Memory B cell (primary cell): ENCODE results near the gene TRMT2B.
"Not testable (repeated sequence)": the region's sequence is repeated elsewhere in the genome, so short reads cannot be mapped to it uniquely, and the experiment has no call there.

Source experiments
- ATAC-seq: fragments of 150-1000 bp; cut with Tn5 transposase; 2 replicates; pipeline ENCODE4 v1.10.0; 2021; ENCODE audit warnings: low read depth, mild to moderate bottlenecking, moderate library complexity
- DNase-seq, 2 donors: peaks; one replicate each; pipeline ENCODE4 v3.0.0; 2022; ENCODE audit warnings: low spot score in 2 of 2
- H3K27ac Mint-ChIP-seq: one replicate; pipeline ENCODE4 v1.8.0; 2022; ENCODE audit warnings: mild to moderate bottlenecking, moderate library complexity, mixed read lengths
- H3K27me3 Mint-ChIP-seq: one replicate; pipeline ENCODE4 v1.8.0; 2022; ENCODE audit warnings: mixed read lengths
- H3K36me3 Mint-ChIP-seq: one replicate; pipeline ENCODE4 v1.8.0; 2022; ENCODE audit warnings: mild to moderate bottlenecking, mixed read lengths
- H3K4me1 Mint-ChIP-seq: one replicate; pipeline ENCODE4 v1.8.0; 2022; ENCODE audit warnings: mixed read lengths
- H3K4me3 Mint-ChIP-seq: one replicate; pipeline ENCODE4 v1.8.0; 2022; ENCODE audit warnings: mild to moderate bottlenecking, moderate library complexity, mixed read lengths
- H3K9me3 Mint-ChIP-seq: one replicate; pipeline ENCODE4 v1.8.0; 2022; ENCODE audit warnings: mixed read lengths

The TRMT2B gene

GRCh38 chrX:101040197-101040596 is 11.7 kb downstream of the TRMT2B start:
- H3K9me3 Mint-ChIP-seq, result no peaks in the 10 kb centered on the region
- H3K4me1 Mint-ChIP-seq, result peaks cover 3% of the 10 kb centered on the region
- no peak overlapping the region for H3K4me3 Mint-ChIP-seq
- no peak for DNase-seq
- no peak for ATAC-seq
- H3K27ac Mint-ChIP-seq, result no peak overlapping the region
- H3K27me3 Mint-ChIP-seq, result no peaks in the 10 kb centered on the region
- H3K36me3 Mint-ChIP-seq, result peaks cover 18% of the 10 kb centered on the region

- H3K4me3 Mint-ChIP-seq, result no peak overlapping the region
- no peak for DNase-seq
- no peak for ATAC-seq
- H3K36me3 Mint-ChIP-seq, result peaks cover 20% of the 10 kb centered on the region
- peaks cover 3% of the 10 kb centered on the region for H3K4me1 Mint-ChIP-seq
- no peaks in the 10 kb centered on the region for H3K27me3 Mint-ChIP-seq
- no peak overlapping the region for H3K27ac Mint-ChIP-seq
- no peaks in the 10 kb centered on the region for H3K9me3 Mint-ChIP-seq
These were observed 14.7 kb downstream of the TRMT2B start for GRCh38 chrX:101037231-101037630.

DNA sequence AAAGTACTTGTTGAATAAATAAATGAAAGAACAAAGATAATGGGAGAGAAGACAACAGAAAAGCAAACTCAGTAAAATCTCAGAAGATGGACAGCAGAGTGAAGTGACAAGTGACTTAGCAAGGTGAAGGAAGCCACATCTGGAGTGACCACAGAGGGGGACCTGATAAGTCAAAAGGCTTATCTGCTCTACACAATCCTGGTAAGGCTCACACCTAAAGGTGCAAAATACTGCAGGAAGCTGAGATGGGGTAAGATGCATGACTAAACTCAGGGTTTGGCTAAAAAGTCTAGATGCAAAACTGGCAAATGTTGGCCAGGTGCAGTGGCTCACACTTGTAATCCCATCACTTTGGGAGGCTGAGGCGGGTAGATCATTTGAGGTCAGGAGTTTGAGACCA is 22.2 kb downstream of the TRMT2B start:
- peaks cover 32% of the 10 kb centered on the region for H3K36me3 Mint-ChIP-seq
- ATAC-seq (no peak), DNase-seq (no peak)
- H3K4me3 Mint-ChIP-seq, result no peak overlapping the region
- H3K4me1 Mint-ChIP-seq, result no peaks in the 10 kb centered on the region
- H3K9me3 Mint-ChIP-seq, result no peaks in the 10 kb centered on the region
- no peaks in the 10 kb centered on the region for H3K27me3 Mint-ChIP-seq
- no peak overlapping the region for H3K27ac Mint-ChIP-seq

- ATAC-seq, result no peak
- Mint-ChIP-seq H3K9me3 (no peaks in the 10 kb centered on the region), H3K4me3 (no peak overlapping the region), H3K36me3 (peaks cover 32% of the 10 kb centered on the region), H3K27me3 (no peaks in the 10 kb centered on the region), H3K27ac (peak overlapping the region; percentile 28), H3K4me1 (no peaks in the 10 kb centered on the region)
- DNase-seq, result no peak
These were observed 23.3 kb downstream of the TRMT2B start for GRCh38 chrX:101028562-101028961.

DNA sequence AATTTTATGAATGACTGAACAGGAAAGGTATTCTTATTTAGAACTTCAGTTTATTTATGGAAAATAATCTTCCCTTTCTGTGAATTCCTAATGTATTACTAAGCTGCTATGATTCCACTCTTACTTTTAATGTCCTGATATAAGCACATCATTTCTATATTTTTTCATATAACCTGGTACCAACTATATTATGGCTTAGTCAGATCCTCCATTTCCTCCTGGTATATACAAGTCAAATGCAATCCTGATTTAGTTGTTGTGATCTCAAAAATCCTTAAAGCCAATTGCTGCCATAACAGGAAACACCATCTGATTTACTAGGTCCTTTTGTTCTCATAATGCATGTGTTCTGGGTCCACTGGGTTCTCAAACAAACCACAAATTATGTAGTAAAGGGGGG is 26.8 kb downstream of the TRMT2B start:
- Mint-ChIP-seq H3K27ac (no peak overlapping the region), H3K36me3 (peaks cover 28% of the 10 kb centered on the region), H3K4me3 (no peak overlapping the region), H3K9me3 (no peaks in the 10 kb centered on the region), H3K4me1 (peaks cover 2% of the 10 kb centered on the region), H3K27me3 (no peaks in the 10 kb centered on the region)
- no peak for DNase-seq
- no peak for ATAC-seq

- ATAC-seq (no peak), DNase-seq (no peak)
- H3K4me1 Mint-ChIP-seq, result peaks cover 2% of the 10 kb centered on the region
- peaks cover 11% of the 10 kb centered on the region for H3K36me3 Mint-ChIP-seq
- no peak overlapping the region for H3K4me3 Mint-ChIP-seq
- H3K9me3 Mint-ChIP-seq, result no peaks in the 10 kb centered on the region
- no peak overlapping the region for H3K27ac Mint-ChIP-seq
- H3K27me3 Mint-ChIP-seq, result no peaks in the 10 kb centered on the region
These were observed 29.9 kb downstream of the TRMT2B start for GRCh38 chrX:101022020-101022419.

- not testable (repeated sequence) for H3K27me3 Mint-ChIP-seq, DNase-seq, H3K27ac Mint-ChIP-seq, H3K9me3 Mint-ChIP-seq, ATAC-seq, H3K4me3 Mint-ChIP-seq, H3K4me1 Mint-ChIP-seq
- H3K36me3 Mint-ChIP-seq, result peaks cover 18% of the 10 kb centered on the region
These were observed 39.9 kb downstream of the TRMT2B start for GRCh38 chrX:101012031-101012430.

GRCh38 chrX:101009090-101009489 is 42.8 kb downstream of the TRMT2B start:
- DNase-seq (no peak), ATAC-seq (no peak)
- Mint-ChIP-seq H3K36me3 (peaks cover 22% of the 10 kb centered on the region), H3K4me3 (no peak overlapping the region), H3K9me3 (no peaks in the 10 kb centered on the region), H3K27me3 (no peaks in the 10 kb centered on the region), H3K27ac (no peak overlapping the region), H3K4me1 (no peaks in the 10 kb centered on the region)

- ATAC-seq, result no peak
- Mint-ChIP-seq H3K27ac (no peak overlapping the region), H3K4me3 (no peak overlapping the region), H3K4me1 (no peaks in the 10 kb centered on the region), H3K27me3 (no peaks in the 10 kb centered on the region), H3K9me3 (no peaks in the 10 kb centered on the region), H3K36me3 (peaks cover 1% of the 10 kb centered on the region)
- DNase-seq, result no peak
These were observed 52.5 kb downstream of the TRMT2B start for GRCh38 chrX:100999451-100999850.

GRCh38 chrX:100995469-100995868 is 56.4 kb downstream of the TRMT2B start:
- Mint-ChIP-seq H3K4me3 (no peak overlapping the region), H3K4me1 (peaks cover 3% of the 10 kb centered on the region), H3K27me3 (no peaks in the 10 kb centered on the region), H3K9me3 (no peaks in the 10 kb centered on the region), H3K27ac (no peak overlapping the region), H3K36me3 (peaks cover 3% of the 10 kb centered on the region)
- ATAC-seq, result no peak
- DNase-seq, result no peak

DNA sequence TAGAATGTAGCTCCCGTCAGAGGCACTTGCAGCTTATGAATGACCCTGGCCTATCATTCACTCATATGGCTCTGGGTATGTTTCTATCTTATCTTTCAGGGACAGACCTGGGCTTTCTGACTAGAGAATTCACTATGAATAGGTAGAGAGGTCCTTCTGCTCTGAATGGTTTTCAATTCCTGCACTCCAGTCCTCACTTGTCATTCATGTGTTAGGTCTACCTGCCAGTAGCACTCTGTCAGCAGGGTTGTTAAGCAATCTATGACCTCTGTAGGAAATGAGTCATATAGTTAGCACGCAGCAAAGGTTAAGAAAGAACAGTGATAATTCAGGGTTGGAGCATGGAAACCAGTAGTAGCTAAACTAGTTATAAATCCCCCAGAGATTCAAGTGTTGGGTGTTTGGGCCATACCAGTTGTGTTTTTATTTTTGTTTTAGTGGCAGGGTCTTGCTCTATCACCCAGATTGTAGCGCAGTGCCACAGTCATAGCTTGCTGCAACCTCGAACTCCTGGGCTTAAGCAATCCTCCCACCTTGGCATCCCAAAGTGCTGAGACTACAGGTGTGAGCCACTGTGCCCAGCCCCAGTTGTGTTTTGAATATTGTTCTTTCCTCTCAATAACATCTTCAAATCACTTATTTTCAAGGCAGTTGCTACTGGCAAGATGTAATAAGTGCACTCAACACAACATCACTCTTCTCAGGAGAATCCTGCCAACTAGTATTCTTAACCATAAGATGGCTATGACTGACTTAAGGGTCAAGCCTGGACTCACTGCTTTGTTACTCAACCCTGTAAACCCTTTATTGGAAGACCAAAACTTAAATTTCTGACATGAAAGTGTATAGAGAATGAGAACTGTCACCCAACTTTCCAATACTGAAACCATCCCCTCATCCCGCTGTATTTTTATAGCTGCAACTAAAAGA is 57.3 kb downstream of the TRMT2B start:
- ATAC-seq, result no peak
- peaks cover 5% of the 10 kb centered on the region for H3K36me3 Mint-ChIP-seq
- no peaks in the 10 kb centered on the region for H3K9me3 Mint-ChIP-seq
- H3K27ac Mint-ChIP-seq, result no peak overlapping the region
- no peaks in the 10 kb centered on the region for H3K27me3 Mint-ChIP-seq
- no peak overlapping the region for H3K4me3 Mint-ChIP-seq
- H3K4me1 Mint-ChIP-seq, result peaks cover 6% of the 10 kb centered on the region
- DNase-seq, result no peak

GRCh38 chrX:100990139-100990538 is 61.8 kb downstream of the TRMT2B start:
- H3K9me3 Mint-ChIP-seq, result no peaks in the 10 kb centered on the region
- H3K27ac Mint-ChIP-seq, result no peak overlapping the region
- H3K36me3 Mint-ChIP-seq, result peaks cover 18% of the 10 kb centered on the region
- DNase-seq, result no peak
- H3K4me1 Mint-ChIP-seq, result peaks cover 7% of the 10 kb centered on the region
- no peaks in the 10 kb centered on the region for H3K27me3 Mint-ChIP-seq
- H3K4me3 Mint-ChIP-seq, result no peak overlapping the region
- ATAC-seq, result no peak

- DNase-seq (no peak), ATAC-seq (no peak)
- H3K4me1 Mint-ChIP-seq, result peaks cover 2% of the 10 kb centered on the region
- H3K4me3 Mint-ChIP-seq, result no peak overlapping the region
- H3K9me3 Mint-ChIP-seq, result no peaks in the 10 kb centered on the region
- no peaks in the 10 kb centered on the region for H3K27me3 Mint-ChIP-seq
- peaks cover 20% of the 10 kb centered on the region for H3K36me3 Mint-ChIP-seq
- no peak overlapping the region for H3K27ac Mint-ChIP-seq
These were observed 67.1 kb downstream of the TRMT2B start for GRCh38 chrX:100984818-100985217.

DNA sequence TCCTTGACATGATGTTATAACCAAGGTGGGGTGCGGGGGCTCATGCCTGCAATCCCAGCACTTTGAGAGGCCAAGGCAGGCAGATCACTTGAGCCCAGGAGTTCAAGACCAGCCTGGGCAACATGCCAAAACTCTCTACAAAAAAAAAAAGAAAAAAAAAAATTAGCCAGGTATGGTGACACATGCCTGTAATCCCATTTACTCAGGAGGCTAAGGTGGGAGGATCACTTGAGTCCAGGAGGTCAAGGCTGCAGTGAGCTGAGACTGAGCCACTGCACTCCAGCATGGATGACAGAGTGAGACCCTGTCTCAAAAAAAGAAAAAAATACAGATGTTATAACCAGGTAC is 70.4 kb downstream of the TRMT2B start:
- not testable (repeated sequence) for DNase-seq, H3K27me3 Mint-ChIP-seq, H3K4me1 Mint-ChIP-seq, ATAC-seq, H3K9me3 Mint-ChIP-seq, H3K4me3 Mint-ChIP-seq, H3K27ac Mint-ChIP-seq
- H3K36me3 Mint-ChIP-seq, result peaks cover 13% of the 10 kb centered on the region
